PC-9 (cell line): ENCODE data around the gene RASA1. TPM values are rescaled to one million over a fixed set of nuclear protein-coding genes. Genes with fewer than 3 reads are reported as not detected.
A peak's percentile ranks its signal among the peaks of the same experiment; 100 is the strongest.

Experiments used
- BruUV-seq: library from RNA; stranded (reverse); fragments of 400-500 nt; replicated peaks from 2 replicates; lab custom pipeline; 2021; lab: Mats Ljungman, UMichigan
- CTCF ChIA-PET: fragments of 300-600 bp; sonication (Branson Sonifier 250); formaldehyde crosslinking; loops from one replicate; lab custom pipeline; 2022; ENCODE audit warnings: antibody characterized with exemption; lab: Charles Lee
- POLR2A ChIA-PET: fragments of 300-600 bp; sonication (Branson Sonifier 250); formaldehyde crosslinking; loops from one replicate; lab custom pipeline; 2022; ENCODE audit warnings: antibody characterized with exemption; ENCODE audit not compliant: unreplicated experiment; lab: Charles Lee
- DNase-seq, 2 experiments: peaks; one replicate each; pipeline versions ENCODE4 v3.0.0 to v3.0.0-alpha.2; 2015 to 2022; ENCODE audit warnings: mixed read lengths in 1 of 2
- H2AFZ ChIP-seq: fragments of 200-600 bp; sonication (generic); 2 replicates; pipeline ENCODE4 v1.8.1; 2017; ENCODE audit warnings: antibody characterized with exemption
- H3F3A ChIP-seq: fragments of 200-600 bp; sonication (generic); 2 replicates; pipeline ENCODE4 v1.8.1; 2017; ENCODE audit warnings: antibody characterized with exemption, mild to moderate bottlenecking, low read depth; ENCODE audit not compliant: insufficient read depth
- H3K27ac ChIP-seq: fragments of 200-600 bp; sonication (generic); 2 replicates; pipeline ENCODE4 v1.6.1; 2016; ENCODE audit warnings: mixed run types
- H3K27me3 ChIP-seq: fragments of 200-600 bp; sonication (generic); 2 replicates; pipeline ENCODE4 v1.6.1; 2016; ENCODE audit warnings: low read depth, mixed run types; ENCODE audit not compliant: insufficient read depth
- H3K36me3 ChIP-seq: fragments of 200-600 bp; sonication (generic); 2 replicates; pipeline ENCODE4 v1.6.1; 2016; ENCODE audit warnings: low read depth, mixed run types
- H3K4me1 ChIP-seq: fragments of 200-600 bp; sonication (generic); replicated peaks from 2 replicates; pipeline ENCODE4 v1.6.1; 2016; ENCODE audit warnings: mixed run types; ENCODE audit not compliant: insufficient read depth
- H3K4me2 ChIP-seq: fragments of 200-600 bp; sonication (generic); 2 replicates; pipeline ENCODE4 v1.6.1; 2017; ENCODE audit warnings: mixed run types
- H3K4me3 ChIP-seq: fragments of 200-600 bp; sonication (generic); 2 replicates; pipeline ENCODE4 v1.6.1; 2016; ENCODE audit warnings: mixed run types
- H3K79me2 ChIP-seq: fragments of 200-600 bp; sonication (generic); 2 replicates; pipeline ENCODE4 v1.6.1; 2017; ENCODE audit warnings: low read depth, mixed run types
- H3K9me2 ChIP-seq: fragments of 200-600 bp; sonication (generic); 2 replicates; pipeline ENCODE4 v1.8.1; 2017; ENCODE audit warnings: mild to moderate bottlenecking; ENCODE audit not compliant: insufficient read depth
- H3K9me3 ChIP-seq: fragments of 200-600 bp; sonication (generic); 2 replicates; pipeline ENCODE4 v1.8.1; 2016; ENCODE audit warnings: low read depth; ENCODE audit not compliant: insufficient read depth
- H4K20me1 ChIP-seq: fragments of 200-600 bp; sonication (generic); 2 replicates; pipeline ENCODE4 v1.8.1; 2017; ENCODE audit not compliant: insufficient read depth
- EZH2 ChIP-seq: fragments of 200-600 bp; sonication (generic); IDR thresholded peaks from 2 replicates; pipeline ENCODE4 v1.8.0; 2017; ENCODE audit warnings: antibody characterized with exemption, low read depth
- intact Hi-C: fragments of 100-400 bp; cut with micrococcal nuclease; formaldehyde crosslinking; loops from one replicate; pipeline ENCODE4 v1.10.0; 2022; ENCODE audit not compliant: unreplicated experiment
- total RNA-seq: library from RNA; stranded (reverse); gene quantifications from 2 replicates; pipeline ENCODE4 v1.2.3, GENCODE V29; 2021
- TF ChIP-seq, protein P1 (sequence below): fragments of 200-600 bp; sonication (generic); conservative IDR thresholded peaks from 2 replicates; pipeline ENCODE4 v1.6.1; 2017; ENCODE audit warnings: mixed run types, antibody characterized with exemption, mild to moderate bottlenecking, moderate library complexity

The RASA1 gene
- total RNA-seq, 1 experiment from 2014 or later = 66.6 TPM

DNA sequence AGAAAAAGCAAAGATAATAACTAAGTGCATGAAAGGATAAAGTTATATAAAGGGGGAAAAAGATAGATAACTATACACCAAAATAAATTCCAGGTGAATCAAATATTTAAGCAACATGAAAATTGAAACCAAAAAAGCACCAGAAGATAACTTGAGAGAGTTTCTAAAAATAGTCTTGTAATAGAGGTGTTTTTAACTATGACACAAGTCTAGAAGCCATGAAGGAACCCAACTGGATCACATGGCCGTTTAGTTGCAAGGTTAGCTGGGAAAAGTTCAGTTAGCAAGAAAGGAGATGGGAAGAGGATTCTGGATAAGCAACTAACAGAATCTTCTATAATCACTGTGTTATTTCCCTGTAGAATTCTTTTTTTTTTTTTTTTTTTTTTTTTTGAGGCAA is 9.2 kb upstream of the RASA1 start:
- H3K4me1 ChIP-seq = no peaks in the 10 kb centered on the region
- H2AFZ ChIP-seq = no peak overlapping the region
- H3F3A ChIP-seq = no peaks in the 10 kb centered on the region
- no peaks in the 10 kb centered on the region for H3K79me2 ChIP-seq
- H3K36me3 ChIP-seq = no peaks in the 10 kb centered on the region
- CTCF ChIA-PET = no interaction called here
- no peak overlapping the region for H3K27ac ChIP-seq
- no peaks in the 10 kb centered on the region for H3K9me3 ChIP-seq
- no peaks in the 10 kb centered on the region for H3K27me3 ChIP-seq
- H3K9me2 ChIP-seq = no peaks in the 10 kb centered on the region
- H4K20me1 ChIP-seq = no peaks in the 10 kb centered on the region
- intact Hi-C loops = no loop called here
- no peak overlapping the region for H3K4me3 ChIP-seq
- POLR2A ChIA-PET = no interaction called here
- H3K4me2 ChIP-seq = no peak overlapping the region
- no peak for DNase-seq
- TF ChIP-seq, protein P1, sequence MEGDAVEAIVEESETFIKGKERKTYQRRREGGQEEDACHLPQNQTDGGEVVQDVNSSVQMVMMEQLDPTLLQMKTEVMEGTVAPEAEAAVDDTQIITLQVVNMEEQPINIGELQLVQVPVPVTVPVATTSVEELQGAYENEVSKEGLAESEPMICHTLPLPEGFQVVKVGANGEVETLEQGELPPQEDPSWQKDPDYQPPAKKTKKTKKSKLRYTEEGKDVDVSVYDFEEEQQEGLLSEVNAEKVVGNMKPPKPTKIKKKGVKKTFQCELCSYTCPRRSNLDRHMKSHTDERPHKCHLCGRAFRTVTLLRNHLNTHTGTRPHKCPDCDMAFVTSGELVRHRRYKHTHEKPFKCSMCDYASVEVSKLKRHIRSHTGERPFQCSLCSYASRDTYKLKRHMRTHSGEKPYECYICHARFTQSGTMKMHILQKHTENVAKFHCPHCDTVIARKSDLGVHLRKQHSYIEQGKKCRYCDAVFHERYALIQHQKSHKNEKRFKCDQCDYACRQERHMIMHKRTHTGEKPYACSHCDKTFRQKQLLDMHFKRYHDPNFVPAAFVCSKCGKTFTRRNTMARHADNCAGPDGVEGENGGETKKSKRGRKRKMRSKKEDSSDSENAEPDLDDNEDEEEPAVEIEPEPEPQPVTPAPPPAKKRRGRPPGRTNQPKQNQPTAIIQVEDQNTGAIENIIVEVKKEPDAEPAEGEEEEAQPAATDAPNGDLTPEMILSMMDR = no peak
- no peak for TF ChIP-seq EZH2
- no TSS peak for BruUV-seq

DNA sequence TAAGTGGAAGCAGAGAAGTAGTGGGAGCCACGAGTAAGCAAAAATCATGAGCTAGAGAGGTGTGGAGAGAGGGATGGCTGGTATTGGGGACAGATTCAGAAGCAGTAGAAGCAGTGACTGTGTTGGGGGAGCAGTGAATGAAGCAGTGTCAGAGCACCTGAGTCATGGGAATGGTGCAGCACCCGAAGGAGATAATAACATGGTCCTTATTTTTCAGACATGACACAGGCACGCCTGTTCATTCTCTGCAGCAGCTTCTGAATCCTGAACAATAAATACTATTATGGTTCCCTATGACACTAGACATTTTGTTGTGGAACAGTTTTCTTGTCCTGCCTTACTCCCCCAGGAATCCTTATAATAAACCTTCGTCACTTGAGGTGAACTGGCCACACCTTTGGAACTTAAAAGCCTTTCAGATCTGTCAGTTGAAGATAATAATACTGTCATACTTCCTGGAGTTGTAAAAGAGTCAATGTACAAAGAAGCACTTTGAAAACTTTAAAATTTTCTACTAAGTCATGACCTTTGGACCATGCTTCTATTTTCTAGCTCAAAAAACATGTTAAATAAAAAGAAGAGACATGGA is 7.0 kb upstream of the RASA1 start:
- intact Hi-C loops = loop anchor here (10.0 kb wide), 2 partner anchors 66 to 106 kb away; no protein-coding TSS in a partner anchor
- no peak for DNase-seq
- no peaks in the 10 kb centered on the region for H3K27me3 ChIP-seq
- ChIA-PET CTCF (no interaction called here), POLR2A (no interaction called here)
- H3K4me3 ChIP-seq = no peak overlapping the region
- H3K27ac ChIP-seq = no peak overlapping the region
- H2AFZ ChIP-seq = no peak overlapping the region
- no peak overlapping the region for H3K4me2 ChIP-seq
- no peak for TF ChIP-seq EZH2
- TF ChIP-seq, protein P1 = no peak
- no peaks in the 10 kb centered on the region for H3F3A ChIP-seq
- H3K4me1 ChIP-seq = no peaks in the 10 kb centered on the region
- H4K20me1 ChIP-seq = no peaks in the 10 kb centered on the region
- no TSS peak for BruUV-seq
- no peaks in the 10 kb centered on the region for H3K9me3 ChIP-seq
- H3K79me2 ChIP-seq = no peaks in the 10 kb centered on the region
- H3K9me2 ChIP-seq = no peaks in the 10 kb centered on the region
- no peaks in the 10 kb centered on the region for H3K36me3 ChIP-seq

DNA sequence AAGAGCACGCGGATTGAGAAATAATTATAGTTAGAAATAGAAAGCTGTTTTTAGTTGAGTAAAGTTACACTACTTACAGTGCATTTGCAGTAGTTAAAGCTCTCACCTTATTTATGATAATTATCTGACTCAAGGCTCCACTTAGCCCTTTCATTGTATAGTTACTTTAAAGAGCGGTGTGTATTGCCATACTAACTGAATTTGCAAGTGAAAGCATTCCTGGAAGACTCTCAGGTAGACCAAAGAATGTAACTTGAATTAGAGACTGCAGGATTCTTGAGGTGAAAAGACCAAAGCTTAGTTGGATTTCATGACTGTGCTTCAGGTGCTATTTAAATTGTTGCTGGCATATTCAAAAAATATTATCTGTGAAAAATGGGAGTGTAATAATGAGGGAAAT is 4.2 kb upstream of the RASA1 start:
- intact Hi-C loops = loop anchor here (10.0 kb wide), 2 partner anchors 69 to 109 kb away; no protein-coding TSS in a partner anchor
- TF ChIP-seq EZH2 = no peak
- TF ChIP-seq, protein P1 = no peak
- no peak for DNase-seq
- Histone ChIP-seq H3K4me3 (no peak overlapping the region), H3K27me3 (no peaks in the 10 kb centered on the region), H3K4me2 (no peak overlapping the region), H4K20me1 (no peaks in the 10 kb centered on the region), H3F3A (peaks cover 7% of the 10 kb centered on the region; the same call in 1 of the 2 replicates), H3K9me2 (no peaks in the 10 kb centered on the region), H3K27ac (no peak overlapping the region), H3K4me1 (peaks cover 7% of the 10 kb centered on the region; the same call in 1 of the 2 replicates), H2AFZ (0 out of 2 replicates have a peak overlapping the region, but pooled peaks have one; percentile 27), H3K9me3 (no peaks in the 10 kb centered on the region), H3K79me2 (no peaks in the 10 kb centered on the region; the same call in 1 of the 2 replicates), H3K36me3 (no peaks in the 10 kb centered on the region)
- no TSS peak for BruUV-seq
- CTCF ChIA-PET = no interaction called here
- POLR2A ChIA-PET = no interaction called here
